ENCODE results near the gene PMVK. TPM values are rescaled to one million over a fixed set of nuclear protein-coding genes. Genes with fewer than 3 reads are reported as not detected.
A peak's percentile ranks its signal among the peaks of the same experiment; 100 is the strongest.
"Not testable (repeated sequence)": the region's sequence is repeated elsewhere in the genome, so short reads cannot be mapped to it uniquely, and the experiment has no call there.

Gene PMVK
- 9.7 and 14.0 TPM in 2 replicates for total RNA-seq (2014; rRNA removed; shearing (Covaris generic))
- 3.9 and 10.8 TPM in 2 replicates for polyA plus RNA-seq (2014; cell fraction: nucleus; rRNA removed)

DNA sequence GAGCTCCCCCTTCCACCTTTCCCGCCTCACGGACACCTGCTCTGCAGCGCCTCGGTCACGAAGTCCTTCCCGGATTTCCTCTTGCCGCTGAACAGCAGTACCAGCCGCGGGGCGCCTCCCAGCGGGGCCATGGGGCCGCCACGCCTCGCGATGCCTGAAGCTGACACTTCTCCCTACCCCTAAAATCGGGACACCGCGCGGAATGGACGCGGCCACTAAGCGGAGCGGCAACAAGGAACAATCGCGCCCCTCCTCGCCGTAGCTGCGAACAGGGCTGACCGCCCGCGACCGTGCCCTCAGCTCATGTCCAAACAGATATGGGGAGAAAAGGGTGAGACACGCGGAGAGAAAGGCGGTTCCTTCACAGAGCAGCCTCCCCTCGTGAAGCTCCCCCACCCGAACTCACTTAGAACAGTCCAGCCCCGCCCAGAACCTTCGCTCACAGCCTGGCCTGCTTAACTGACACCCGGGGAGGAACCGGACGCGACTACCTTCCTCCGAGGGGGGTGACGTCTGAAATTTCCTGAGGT, at the start of gene PMVK:
Gene PMVK, minus strand, starts transcription at position 165 of the 530 bp plus-strand sequence. Its CDS starts 34 bp downstream, at position 131.
- peak; percentile 96 for DNase-seq (ENCODE audit: extremely low read depth, low read depth)

- DNase-seq (ENCODE audit: extremely low read depth, low read depth) = no peak
Observed at GRCh38 chr1:154983776-154984466, 47.4 kb upstream of the PMVK start.

DNA sequence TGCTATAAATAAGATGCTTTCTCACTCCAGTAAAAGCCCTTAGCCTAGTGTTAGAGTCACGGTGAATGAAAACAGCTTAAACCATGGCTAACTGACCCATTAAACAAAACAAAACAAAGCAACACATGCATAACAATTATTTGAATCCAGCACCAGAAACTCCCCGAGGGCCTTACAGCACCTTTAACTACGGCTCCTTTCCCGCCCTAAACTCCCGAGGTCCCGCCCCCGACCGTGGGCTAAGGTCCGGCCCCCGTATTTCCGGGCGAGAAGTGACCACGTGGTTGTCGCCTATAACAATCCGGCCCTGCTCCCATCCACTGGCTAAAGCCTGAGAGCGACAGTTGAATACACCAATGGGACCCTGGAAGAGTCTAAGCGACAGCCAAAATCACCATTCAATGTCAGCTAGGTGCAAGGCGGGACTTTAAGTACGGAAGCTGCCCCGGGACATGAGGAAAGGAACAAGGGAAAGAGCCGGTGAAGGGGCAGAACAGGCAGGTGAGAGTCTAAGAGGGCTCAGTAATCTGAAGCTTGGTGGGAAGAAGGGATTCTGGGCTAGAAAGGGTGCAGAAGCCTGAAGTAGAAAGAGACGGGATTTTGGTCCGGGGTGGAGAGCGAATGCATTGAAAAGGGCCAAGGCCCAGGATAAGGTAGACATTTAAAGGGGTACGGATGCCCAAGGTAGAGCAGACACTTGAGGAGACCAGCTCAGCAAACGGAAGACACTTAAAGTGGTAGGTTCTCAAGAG, 46.6 kb upstream of the PMVK start, which contains the start of gene FLAD1:
Gene FLAD1, plus strand, starts transcription at position 448 of the 752 bp plus-strand sequence. CDS start 351 bp downstream, outside the sequence.
- DNase-seq (ENCODE audit: extremely low read depth, low read depth) = peak; percentile 100

- DNase-seq (ENCODE audit: extremely low read depth, low read depth) = no peak
Observed at GRCh38 chr1:154982341-154982740, 45.8 kb upstream of the PMVK start.

- no peak for DNase-seq (ENCODE audit: extremely low read depth, low read depth)
Observed at GRCh38 chr1:154978360-154978759, 41.8 kb upstream of the PMVK start.

DNA sequence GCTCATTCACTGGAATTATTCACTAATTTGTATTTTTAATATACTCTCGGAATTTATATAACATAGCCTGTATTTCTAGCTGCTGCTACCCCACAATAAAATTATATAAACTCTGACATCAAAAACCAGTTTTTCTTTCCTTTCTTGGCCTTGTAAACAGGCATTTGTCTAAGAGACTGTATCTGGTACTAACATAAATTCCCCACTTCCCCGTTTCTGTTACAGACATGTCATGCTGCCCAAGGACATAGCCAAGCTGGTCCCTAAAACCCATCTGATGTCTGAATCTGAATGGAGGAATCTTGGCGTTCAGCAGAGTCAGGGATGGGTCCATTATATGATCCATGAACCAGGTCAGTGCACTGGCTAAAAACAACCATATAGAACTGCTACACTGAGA, 41.2 kb upstream of the PMVK start:
- DNase-seq (ENCODE audit: extremely low read depth, low read depth) = not testable (repeated sequence)

- peak; percentile 35 for DNase-seq (ENCODE audit: extremely low read depth, low read depth)
Observed at GRCh38 chr1:154975409-154976059, 39.0 kb upstream of the PMVK start.

DNA sequence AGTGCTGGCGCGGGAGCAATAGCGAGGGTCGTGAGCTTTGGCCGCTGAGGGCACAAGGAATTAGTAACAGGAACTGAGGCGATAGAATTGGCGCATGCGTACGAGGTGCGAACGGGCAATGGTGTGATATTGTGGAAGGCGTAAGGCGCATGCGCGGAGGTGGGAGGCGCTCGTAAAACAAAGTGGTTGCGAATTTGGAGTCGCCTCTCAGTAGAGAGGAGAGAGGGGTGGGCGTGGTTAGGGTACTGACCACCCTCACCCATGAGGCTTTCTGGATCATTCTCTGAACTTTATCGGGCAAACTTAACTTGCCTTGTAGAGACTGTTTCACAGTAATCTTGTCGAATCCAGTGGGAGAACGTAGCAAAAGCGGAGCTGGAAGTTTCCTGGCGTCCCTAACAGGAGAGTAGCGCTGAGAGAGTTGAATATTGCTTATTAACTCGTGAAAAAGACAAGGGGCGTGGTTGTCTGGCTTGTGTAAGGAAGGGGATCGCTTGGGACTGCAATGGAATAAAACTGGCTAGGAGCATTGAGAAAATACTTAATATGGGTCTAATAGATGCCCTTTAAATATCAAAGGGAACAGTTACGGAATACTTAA, 38.4 kb upstream of the PMVK start:
- DNase-seq (ENCODE audit: extremely low read depth, low read depth) = peak; percentile 99

DNA sequence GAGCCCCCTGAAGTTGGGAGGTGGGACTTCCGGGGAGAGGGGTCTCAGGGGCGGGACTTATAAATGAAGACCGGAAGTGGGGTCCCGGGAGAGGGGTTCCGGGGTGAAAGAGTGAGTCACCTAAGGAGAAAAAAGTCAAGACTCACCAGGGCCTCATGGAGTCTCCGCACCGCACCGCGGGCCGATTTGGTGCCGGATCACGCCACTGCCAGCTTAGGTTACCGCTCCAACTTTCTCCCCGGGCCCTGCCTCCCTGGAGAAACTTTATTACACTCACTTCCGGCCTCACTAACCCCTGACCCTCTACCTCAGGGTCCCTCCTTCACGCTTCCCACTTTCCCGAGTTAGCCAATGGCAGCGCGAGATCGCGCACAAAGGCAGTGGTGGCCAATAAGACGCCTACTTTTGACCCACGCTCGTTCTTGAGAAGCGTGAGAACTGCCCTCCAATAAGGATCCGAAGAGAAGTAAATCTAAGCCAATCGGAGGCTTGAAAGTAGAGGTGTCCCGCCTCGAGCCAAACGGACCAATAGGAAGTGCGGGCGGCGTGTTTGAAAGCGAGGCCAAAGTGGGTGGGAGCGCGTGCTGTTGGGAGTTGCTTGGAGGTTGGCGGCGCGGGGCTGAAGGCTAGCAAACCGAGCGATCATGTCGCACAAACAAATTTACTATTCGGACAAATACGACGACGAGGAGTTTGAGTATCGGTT, 37.7 kb upstream of the PMVK start, which contains the start of gene CKS1B:
Gene CKS1B, plus strand, starts transcription at position 580 of the 706 bp plus-strand sequence. Its CDS starts 65 bp downstream, at position 645.
- DNase-seq (ENCODE audit: extremely low read depth, low read depth) = peak; percentile 100

- DNase-seq (ENCODE audit: extremely low read depth, low read depth) = peak; percentile 100
Observed at GRCh38 chr1:154973344-154974101, 37.0 kb upstream of the PMVK start.

DNA sequence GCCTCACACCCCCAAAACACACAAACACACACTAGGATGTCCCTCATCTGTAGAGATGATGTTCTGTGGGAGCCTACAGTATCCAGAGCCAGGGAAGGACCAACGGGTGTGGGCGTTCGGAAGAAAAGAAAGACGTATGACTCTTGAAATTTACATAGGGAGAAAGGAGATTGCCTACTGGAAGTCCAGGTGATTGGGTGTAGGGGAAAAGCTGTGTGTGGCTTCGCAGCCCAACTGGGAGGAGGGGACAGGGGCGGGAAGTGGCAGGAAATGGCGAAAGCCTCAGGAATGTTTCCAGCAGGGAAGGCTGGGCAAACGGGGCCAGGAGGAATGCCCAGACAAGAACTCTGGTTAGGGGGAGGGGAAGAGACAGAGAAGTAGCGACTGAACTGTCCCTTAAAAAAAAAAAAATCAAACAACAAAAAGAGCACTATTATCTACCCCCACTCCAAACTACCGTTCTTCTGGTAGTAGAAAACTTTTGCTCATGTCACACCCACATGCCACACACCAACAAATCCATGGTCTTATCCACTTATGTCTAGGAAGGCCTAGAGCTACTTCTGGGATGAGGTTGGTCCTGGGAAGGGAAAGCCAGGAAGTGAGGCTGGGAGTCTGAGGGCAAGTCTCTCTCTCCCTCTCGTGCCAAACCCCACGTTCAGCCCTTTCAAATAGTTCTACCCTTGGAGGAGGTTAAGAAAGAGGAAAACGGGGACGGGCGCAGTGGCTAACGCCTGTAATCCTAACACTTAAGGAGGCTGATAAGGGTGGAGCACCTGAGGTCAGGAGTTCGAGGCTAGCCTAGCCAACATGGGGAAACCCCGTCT, 36.2 kb upstream of the PMVK start:
- peak; percentile 99 for DNase-seq (ENCODE audit: extremely low read depth, low read depth)

GRCh38 chr1:154972213-154972516, 35.6 kb upstream of the PMVK start:
- no peak for DNase-seq (ENCODE audit: extremely low read depth, low read depth)

DNA sequence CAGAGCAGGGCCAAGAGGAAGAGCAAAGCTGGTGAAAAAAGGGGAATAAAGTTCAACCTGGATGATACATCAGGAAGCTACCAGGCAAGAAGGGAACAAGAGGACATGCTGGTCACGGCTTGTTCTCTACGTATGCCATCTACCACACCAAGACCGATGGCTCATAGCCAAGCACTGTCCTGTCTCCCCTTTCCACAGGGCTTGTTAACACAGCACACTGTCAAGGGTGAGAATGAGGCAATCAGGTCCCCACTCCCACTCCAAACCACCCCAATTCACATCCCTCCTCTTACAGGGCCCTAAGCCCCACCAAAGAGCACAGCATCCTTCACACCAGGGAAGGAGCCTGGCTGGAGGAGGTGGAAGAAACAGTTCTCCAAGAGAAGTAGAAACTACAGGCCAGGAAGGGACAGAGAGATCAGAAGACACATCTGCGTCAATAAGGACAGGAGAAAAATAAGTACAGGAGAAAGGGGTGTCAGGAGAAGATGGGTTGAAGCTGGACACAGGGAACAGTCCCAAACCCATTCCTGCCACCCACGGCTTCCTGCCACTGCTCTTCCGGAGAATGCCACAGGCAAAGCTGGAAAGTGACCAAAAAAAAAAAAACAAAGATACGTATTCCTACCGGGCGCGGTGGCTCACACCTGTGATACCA, 35.0 kb upstream of the PMVK start:
- DNase-seq (ENCODE audit: extremely low read depth, low read depth) = peak; percentile 73

DNA sequence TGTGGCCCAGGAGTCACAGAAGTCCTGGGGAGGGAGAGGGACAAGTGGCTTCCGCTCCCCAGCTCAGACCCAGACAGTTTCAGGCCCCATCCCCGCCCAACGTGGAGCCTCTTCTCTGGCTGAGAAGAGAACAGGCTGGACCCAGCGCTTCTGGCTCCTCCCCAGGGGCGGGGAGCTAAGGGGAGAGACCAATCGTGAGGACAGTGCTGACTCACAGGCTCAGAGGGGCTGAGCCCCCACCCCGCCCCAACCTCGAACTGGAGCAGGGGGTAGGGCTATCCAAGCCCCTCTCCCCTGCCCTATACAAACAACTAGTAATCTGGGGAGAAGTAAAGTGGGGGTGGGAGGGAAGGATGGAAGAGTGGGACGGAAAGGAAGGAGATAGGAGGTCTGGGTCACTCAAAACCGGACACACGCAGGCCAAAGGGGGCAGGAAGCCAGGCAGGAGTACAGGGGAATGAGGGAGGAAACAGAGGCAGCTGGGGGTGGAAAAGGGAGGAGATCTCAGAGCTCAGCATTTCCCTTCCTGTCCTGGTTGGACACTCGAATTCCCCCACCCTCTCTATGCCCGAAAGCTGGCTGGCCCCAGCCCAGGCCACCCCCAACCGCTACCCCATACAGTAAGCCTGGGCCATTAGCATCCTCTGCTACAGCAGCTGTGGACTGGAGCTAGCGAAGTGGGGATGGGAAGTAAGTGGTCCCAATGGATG, 34.3 kb upstream of the PMVK start, which contains the start of gene SHC1:
Gene SHC1, minus strand, starts transcription at position 117 of the 710 bp plus-strand sequence. CDS start 221 bp downstream, outside the sequence.
- DNase-seq (ENCODE audit: extremely low read depth, low read depth) = peak; percentile 98

GRCh38 chr1:154969860-154970452, 33.4 kb upstream of the PMVK start:
- no peak for DNase-seq (ENCODE audit: extremely low read depth, low read depth)

DNA sequence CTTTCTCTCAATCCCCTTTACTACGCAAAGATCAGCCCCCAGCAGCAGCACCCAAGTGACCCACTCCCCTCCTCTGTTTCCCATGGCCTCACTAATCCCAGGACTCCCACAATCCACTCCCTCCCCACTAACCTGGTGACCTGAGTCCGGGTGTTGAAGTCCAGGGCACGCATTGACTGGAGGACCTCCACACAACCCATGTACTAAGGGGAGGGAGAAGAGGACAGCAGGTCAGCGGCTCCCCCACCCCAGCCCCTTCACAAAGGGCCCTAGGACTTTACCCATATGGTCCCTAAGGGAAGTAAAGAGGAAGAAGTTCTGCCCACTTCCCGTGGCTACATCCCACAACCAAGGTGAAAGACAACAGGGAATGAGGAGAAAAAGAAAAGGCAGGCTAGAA, 32.7 kb upstream of the PMVK start:
- no peak for DNase-seq (ENCODE audit: extremely low read depth, low read depth)

DNA sequence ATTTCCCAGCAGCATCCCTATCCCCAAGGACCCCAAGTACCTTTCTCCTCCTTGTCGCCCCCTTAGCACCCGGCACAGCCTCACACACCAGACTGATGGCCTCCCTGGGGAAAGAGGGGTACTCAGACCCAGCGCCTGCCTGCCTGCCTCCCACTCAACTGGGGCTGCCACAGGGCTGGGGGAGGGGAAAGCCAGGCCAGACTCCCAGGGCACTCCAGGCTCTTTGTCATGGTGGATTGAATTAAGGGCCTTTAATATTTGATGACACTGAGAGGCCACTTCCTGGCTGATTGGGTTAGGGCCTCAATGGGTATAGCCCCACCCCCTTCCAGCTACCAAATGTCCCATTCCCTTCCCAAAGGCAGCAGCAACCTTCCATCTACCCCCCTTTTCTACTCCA, 32.2 kb upstream of the PMVK start:
- no peak for DNase-seq (ENCODE audit: extremely low read depth, low read depth)

All from NCI-H460 (cell line).